Measurements from ENCODE around the gene METTL9. TPM values are rescaled to one million over a fixed set of nuclear protein-coding genes. Genes with fewer than 3 reads are reported as not detected.
"Not testable (repeated sequence)": the region's sequence is repeated elsewhere in the genome, so short reads cannot be mapped to it uniquely, and the experiment has no call there.

Gene METTL9
- total RNA-seq, 1 donor from 2014 or later: 43.7 TPM

GRCh38 chr16:21646721-21647561 lies 47.6 kb downstream of the METTL9 start:
- DNase-seq (ENCODE audit: missing footprints) (no peak), ATAC-seq (no peak)
- intact Hi-C loops (cut with DNase I): no loop called here

GRCh38 chr16:21647562-21648164 lies 48.3 kb downstream of the METTL9 start:
- intact Hi-C loops (cut with DNase I): no loop called here

GRCh38 chr16:21649826-21650406 lies 50.5 kb downstream of the METTL9 start:
- ATAC-seq; DNase-seq (ENCODE audit: missing footprints); intact Hi-C loops (cut with DNase I): not testable (repeated sequence)

More at GRCh38 chr16:21647562-21648164, 48.3 kb downstream of the METTL9 start:
- DNase-seq (ENCODE audit: missing footprints) (no peak), ATAC-seq (no peak)

- no peak for DNase-seq (ENCODE audit: missing footprints)
- ATAC-seq: no peak
- intact Hi-C loops (cut with DNase I): no loop called here
Observed at GRCh38 chr16:21650521-21650920, 51.1 kb downstream of the METTL9 start.

GRCh38 chr16:21651515-21651914 lies 52.1 kb downstream of the METTL9 start:
- no peak for DNase-seq (ENCODE audit: missing footprints)
- no peak for ATAC-seq
- intact Hi-C loops (cut with DNase I): no loop called here

GRCh38 chr16:21652453-21652852 lies 53.1 kb downstream of the METTL9 start, which contains the start of gene IGSF6:
Gene IGSF6 (minus strand): TSS chr16:21652608. CDS start chr16:21652598, 10 bp downstream.
- intact Hi-C loops (cut with DNase I): no loop called here
- DNase-seq (ENCODE audit: missing footprints): peak; percentile 76
- ATAC-seq: no peak

- ATAC-seq (no peak), DNase-seq (ENCODE audit: missing footprints) (no peak)
- intact Hi-C loops (cut with DNase I): no loop called here
Observed at GRCh38 chr16:21653571-21653970, 54.2 kb downstream of the METTL9 start.

- DNase-seq (ENCODE audit: missing footprints): no peak
- no peak for ATAC-seq
- intact Hi-C loops (cut with DNase I): no loop called here
Observed at GRCh38 chr16:21654466-21654865, 55.1 kb downstream of the METTL9 start.

- no peak for DNase-seq (ENCODE audit: missing footprints)
- intact Hi-C loops (cut with DNase I): loop anchor here (5.0 kb wide), 1 partner anchor 52 kb away; no protein-coding TSS in a partner anchor
- no peak for ATAC-seq
Observed at GRCh38 chr16:21654881-21655280, 55.5 kb downstream of the METTL9 start.

- DNase-seq (ENCODE audit: missing footprints): no peak
- ATAC-seq: no peak
- intact Hi-C loops (cut with DNase I): loop anchor here (5.0 kb wide), 1 partner anchor 50 kb away; no protein-coding TSS in a partner anchor
Observed at GRCh38 chr16:21656795-21657768, 57.7 kb downstream of the METTL9 start.

- intact Hi-C loops (cut with DNase I): loop anchor here (5.0 kb wide), 1 partner anchor 48 kb away; no protein-coding TSS in a partner anchor
- ATAC-seq: no peak
- DNase-seq (ENCODE audit: missing footprints): no peak
Observed at GRCh38 chr16:21659124-21659523, 59.7 kb downstream of the METTL9 start.

- intact Hi-C loops (cut with DNase I): no loop called here
- ATAC-seq: no peak
- DNase-seq (ENCODE audit: missing footprints): no peak
Observed at GRCh38 chr16:21663889-21664647, 64.7 kb downstream of the METTL9 start, which contains the start of gene OTOA. Gene OTOA (plus strand): TSS chr16:21663968. CDS start chr16:21678515, 14,547 bp downstream.

GRCh38 chr16:21664801-21665492 lies 65.6 kb downstream of the METTL9 start:
- ATAC-seq: no peak
- DNase-seq (ENCODE audit: missing footprints): no peak
- intact Hi-C loops (cut with DNase I): no loop called here

GRCh38 chr16:21666772-21667171 lies 67.4 kb downstream of the METTL9 start:
- DNase-seq (ENCODE audit: missing footprints) (no peak), ATAC-seq (no peak)
- intact Hi-C loops (cut with DNase I): no loop called here

GRCh38 chr16:21667575-21667974 lies 68.2 kb downstream of the METTL9 start:
- no peak for ATAC-seq
- no peak for DNase-seq (ENCODE audit: missing footprints)
- intact Hi-C loops (cut with DNase I): no loop called here

GRCh38 chr16:21673469-21673868 lies 74.1 kb downstream of the METTL9 start:
- ATAC-seq: no peak
- no peak for DNase-seq (ENCODE audit: missing footprints)
- intact Hi-C loops (cut with DNase I): no loop called here

GRCh38 chr16:21674456-21674855 lies 75.1 kb downstream of the METTL9 start:
- ATAC-seq; DNase-seq (ENCODE audit: missing footprints); intact Hi-C loops (cut with DNase I): not testable (repeated sequence)
